LNCaP clone FGC (cell line): ENCODE data around the gene RFX1.
A peak's percentile ranks its signal among the peaks of the same experiment; 100 is the strongest.
"Not testable (repeated sequence)": the region's sequence is repeated elsewhere in the genome, so short reads cannot be mapped to it uniquely, and the experiment has no call there.

Experiments
- DNase-seq: peaks from one replicate; pipeline ENCODE4 v3.0.0-alpha.2; 2011; ENCODE audit warnings: low read depth
- H3K4me3 ChIP-seq: 2 replicates; pipeline ENCODE4 v1.5.1; 2011; ENCODE audit warnings: mild to moderate bottlenecking, low read depth, low read length, control low read depth
- CTCF ChIP-seq: IDR thresholded peaks from 2 replicates; pipeline ENCODE4 v1.5.1; 2012; ENCODE audit warnings: mild to moderate bottlenecking; ENCODE audit not compliant: control insufficient read depth, insufficient read depth; ENCODE audit errors: extremely low read depth

RFX1 gene

GRCh38 chr19:14051980-14052379 is 45.9 kb upstream of the RFX1 start:
- TF ChIP-seq CTCF: no peak
- DNase-seq: no peak
- H3K4me3 ChIP-seq: no peak overlapping the region

DNA sequence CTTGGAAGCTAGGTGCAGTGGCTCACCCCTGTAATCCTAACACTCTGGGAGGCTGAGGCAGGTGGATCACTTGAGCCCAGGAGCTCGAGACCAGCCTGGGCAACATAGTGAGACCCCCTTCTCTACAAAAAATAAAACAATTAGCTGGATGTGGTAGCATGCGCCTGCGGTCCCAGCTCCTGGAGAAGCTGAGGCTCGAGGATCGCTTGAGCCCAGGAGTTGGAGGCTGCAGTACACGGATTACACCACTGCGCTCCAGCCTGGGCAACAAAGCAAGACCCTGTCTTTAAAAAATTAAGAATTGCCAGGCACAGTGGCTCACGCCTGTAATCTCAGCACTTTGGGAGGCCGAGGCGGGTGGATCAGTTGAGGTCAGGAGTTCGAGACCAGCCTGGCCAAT is 44.8 kb upstream of the RFX1 start:
- DNase-seq, H3K4me3 ChIP-seq: not testable (repeated sequence)

- no peak overlapping the region for H3K4me3 ChIP-seq
- no peak for DNase-seq
- TF ChIP-seq CTCF: no peak
Measured at GRCh38 chr19:14050512-14050911, 44.4 kb upstream of the RFX1 start.

GRCh38 chr19:14048443-14049153 is 42.5 kb upstream of the RFX1 start:
- no peak overlapping the region for H3K4me3 ChIP-seq
- no peak for DNase-seq
- TF ChIP-seq CTCF: peak; percentile 67

- DNase-seq: not testable (repeated sequence)
Measured at GRCh38 chr19:14047866-14048265, 41.7 kb upstream of the RFX1 start.

GRCh38 chr19:14042659-14043608 is 36.8 kb upstream of the RFX1 start:
- not testable (repeated sequence) for H3K4me3 ChIP-seq
- peak; percentile 14 for DNase-seq

More at GRCh38 chr19:14047866-14048265, 41.7 kb upstream of the RFX1 start:
- not testable (repeated sequence) for H3K4me3 ChIP-seq

DNA sequence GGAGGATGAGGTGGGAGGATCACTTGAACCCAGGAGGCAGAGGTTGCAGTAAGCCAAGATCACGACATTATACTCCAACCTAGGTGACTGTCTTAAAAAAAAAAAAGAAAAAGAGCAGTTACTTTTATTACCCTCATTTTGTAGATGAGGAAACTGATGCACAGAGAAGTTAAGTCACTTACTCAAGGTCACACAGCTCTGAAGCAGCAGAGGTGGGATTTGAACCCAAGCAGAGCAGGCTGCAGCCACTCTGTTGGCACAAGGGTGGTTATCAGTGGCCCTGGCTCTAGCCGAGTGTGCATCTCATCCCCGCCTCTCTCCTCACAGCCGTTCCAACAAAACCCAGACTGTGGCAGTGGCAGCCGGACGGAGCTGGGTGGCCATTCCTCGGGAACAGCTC is 33.1 kb upstream of the RFX1 start:
- DNase-seq: no peak
- TF ChIP-seq CTCF: no peak
- no peak overlapping the region for H3K4me3 ChIP-seq

More at GRCh38 chr19:14042659-14043608, 36.8 kb upstream of the RFX1 start:
- peak; percentile 41; the same call in 1 of the 2 replicates for TF ChIP-seq CTCF
